Femur (tissue), 1 donor: ENCODE results near the gene SNED1.

Source experiments
- DNase-seq: peaks from one replicate; pipeline ENCODE4 v3.0.0-alpha.2; 2017

The SNED1 gene

GRCh38 chr2:241110607-241111439 is 112.4 kb downstream of the SNED1 start:
- no peak for DNase-seq

GRCh38 chr2:241111440-241111805 is 113.0 kb downstream of the SNED1 start:
- no peak for DNase-seq

DNA sequence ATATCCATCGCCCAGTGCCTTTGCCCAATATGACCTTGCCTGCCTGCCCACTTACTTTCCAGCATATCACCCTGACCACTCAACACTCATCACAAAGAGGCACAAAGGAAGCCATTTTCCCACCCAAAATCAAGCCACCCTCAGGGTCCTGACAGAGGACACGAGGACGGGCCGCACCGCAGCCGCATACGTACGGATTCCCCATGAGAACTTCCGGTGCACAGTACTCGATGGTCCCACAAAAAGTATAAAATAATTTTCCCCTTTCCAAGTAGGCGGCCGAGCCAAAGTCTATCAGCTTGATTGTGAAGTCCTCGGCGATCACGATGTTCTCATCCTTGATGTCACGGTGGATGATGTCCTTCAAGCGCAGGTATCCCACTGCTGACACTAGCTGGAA is 113.6 kb downstream of the SNED1 start:
- no peak for DNase-seq

- DNase-seq, result no peak
Measured at GRCh38 chr2:241112592-241112991, 114.2 kb downstream of the SNED1 start.

DNA sequence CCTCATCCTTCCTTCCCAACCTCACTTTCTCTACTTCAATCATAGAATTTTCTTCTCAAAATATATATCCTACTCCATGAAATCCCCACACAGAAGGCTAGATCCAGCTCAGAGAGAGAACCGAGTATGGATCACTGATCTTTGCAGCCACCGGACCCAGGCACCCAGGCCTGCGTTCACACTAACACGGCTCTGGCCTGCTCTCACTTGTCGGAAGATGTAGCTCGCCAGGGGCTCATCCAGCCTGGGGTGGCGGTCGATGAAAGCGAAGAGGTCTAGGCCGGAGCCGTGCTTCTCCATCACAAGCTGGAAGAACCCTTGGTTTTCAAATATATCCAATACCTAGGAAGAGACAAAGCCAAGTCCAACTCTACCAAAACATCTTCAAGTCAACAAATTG is 116.4 kb downstream of the SNED1 start:
- DNase-seq, result no peak

GRCh38 chr2:241115361-241115760 is 116.9 kb downstream of the SNED1 start:
- no peak for DNase-seq

- DNase-seq, result no peak
Measured at GRCh38 chr2:241116606-241117560, 118.5 kb downstream of the SNED1 start.

DNA sequence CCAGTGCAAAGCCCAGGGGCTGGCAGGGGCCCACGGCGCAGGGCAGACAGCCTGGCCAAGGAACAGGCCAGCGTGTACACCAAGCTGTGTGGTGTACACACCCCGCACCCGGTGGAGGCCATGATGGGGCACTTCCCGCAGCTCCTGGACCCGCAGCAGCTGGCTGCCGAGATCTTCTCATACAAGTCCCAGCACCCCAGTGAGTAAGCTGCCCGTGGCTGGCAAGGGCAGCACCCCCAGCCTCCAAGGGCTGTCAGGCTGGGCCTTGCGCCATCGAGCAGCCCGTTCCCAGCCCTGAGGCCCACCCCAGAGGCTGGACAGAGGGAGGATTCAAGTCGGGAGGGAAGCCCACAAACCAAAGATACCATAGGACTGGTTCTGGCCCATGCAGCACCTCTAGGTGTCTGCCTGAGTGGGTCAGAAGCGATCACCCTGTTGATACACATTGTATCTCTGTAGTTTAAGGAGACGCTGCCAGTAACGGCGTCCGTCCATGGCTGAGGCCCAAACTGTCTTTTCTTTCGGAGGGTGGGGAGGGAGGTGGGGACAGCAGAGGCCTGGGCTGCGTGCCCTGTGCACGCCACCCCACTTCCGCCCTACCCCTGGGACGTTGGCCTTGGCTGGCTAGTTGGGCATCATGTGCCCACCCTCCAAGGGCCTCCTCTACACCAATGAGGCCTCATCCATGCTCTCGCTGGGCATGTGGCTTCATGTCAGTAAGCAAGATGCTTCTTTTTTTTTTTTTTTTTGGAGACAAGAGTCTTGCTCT is 120.5 kb downstream of the SNED1 start:
- no peak for DNase-seq

DNA sequence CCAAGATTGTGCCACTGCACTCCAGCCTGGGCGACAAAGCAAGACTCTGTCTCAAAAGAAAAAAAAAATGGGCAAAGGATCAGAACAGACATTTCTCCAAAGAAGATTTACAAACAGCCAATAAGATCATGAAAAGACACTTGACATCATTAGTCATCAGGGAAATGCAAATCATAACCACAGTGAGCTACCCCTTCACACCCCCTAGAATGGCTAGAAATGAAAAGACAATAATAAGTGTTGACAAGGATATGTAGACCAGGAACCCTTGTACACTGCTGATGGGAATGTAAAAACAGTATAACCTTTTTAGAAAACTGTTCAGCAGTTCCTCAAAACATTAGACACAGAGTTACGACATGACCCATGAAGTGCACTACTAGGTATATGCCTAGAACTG is 122.0 kb downstream of the SNED1 start:
- no peak for DNase-seq

- DNase-seq, result no peak
Measured at GRCh38 chr2:241121008-241121407, 122.6 kb downstream of the SNED1 start.

DNA sequence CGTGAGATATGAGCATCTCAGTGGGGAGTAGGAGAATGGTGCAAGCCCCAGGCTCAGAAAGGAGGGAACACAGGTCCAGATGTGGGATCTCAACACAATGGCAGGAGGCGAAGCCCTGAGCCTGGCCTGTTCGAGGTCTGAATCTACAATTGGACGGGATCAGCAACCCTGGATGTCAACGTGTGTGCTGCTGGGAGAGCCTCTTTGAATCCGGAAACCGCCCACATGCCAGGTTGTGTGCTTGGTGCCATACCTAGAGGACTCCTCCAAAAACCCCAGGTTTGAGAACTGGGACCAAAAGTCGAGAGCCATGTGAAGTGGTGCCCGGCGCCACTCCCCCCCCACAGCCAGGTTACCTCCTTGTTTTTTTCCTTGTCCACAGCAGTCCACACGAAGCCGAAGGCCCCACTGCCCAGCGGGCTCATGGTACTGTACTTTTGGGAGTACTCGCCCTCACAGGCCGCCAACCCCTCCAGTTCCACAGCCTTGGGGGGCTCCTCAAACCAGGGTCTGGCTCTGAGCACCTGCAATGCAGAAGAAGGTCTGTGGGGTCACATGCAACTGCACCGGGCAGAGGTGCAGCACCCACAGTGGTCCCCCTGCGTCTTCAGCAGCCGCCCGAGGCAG is 124.1 kb downstream of the SNED1 start:
- no peak for DNase-seq

DNA sequence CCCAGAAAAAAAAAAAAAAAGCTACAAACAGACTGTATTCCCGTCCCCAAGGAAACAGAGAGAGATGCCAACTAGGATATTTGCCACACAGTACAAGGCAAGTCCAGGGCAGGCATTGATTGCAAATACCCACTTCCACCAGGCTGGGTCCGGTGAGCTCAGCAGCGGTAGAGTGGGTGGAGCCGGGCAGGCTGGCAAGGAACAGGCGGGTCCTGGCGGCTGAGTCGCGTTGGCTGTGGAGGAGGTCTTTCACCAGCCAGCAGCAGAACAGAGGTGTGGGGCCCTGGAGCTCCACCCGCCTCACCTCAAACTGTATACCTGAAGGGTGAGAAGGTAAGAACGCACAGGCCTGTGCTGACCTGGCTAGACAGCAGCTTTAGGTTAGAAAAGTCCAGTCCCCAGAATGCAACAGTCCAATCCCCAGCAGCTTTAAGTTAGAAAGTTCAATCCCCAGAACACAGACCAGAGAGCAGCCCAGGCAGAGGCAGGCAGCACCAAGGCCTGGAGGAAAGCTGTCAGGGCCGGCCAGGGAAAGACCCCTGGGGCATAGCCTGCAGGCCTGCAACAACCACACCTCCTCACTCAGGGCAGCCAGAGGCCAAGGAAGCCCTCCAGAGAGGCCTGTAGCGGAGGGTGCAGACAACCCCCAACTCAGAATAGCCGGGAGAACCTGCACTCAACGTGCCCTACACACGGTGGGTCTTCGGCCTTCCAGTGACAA is 125.6 kb downstream of the SNED1 start:
- DNase-seq, result no peak

- no peak for DNase-seq
Measured at GRCh38 chr2:241125626-241126025, 127.2 kb downstream of the SNED1 start.

GRCh38 chr2:241126201-241126611 is 127.8 kb downstream of the SNED1 start:
- no peak for DNase-seq

- DNase-seq, result no peak
Measured at GRCh38 chr2:241126771-241127202, 128.4 kb downstream of the SNED1 start.

- DNase-seq, result no peak
Measured at GRCh38 chr2:241128266-241128665, 129.8 kb downstream of the SNED1 start.

GRCh38 chr2:241129086-241129871 is 130.9 kb downstream of the SNED1 start:
- DNase-seq, result no peak

- no peak for DNase-seq
Measured at GRCh38 chr2:241130316-241130715, 131.9 kb downstream of the SNED1 start.

- no peak for DNase-seq
Measured at GRCh38 chr2:241131531-241131930, 133.1 kb downstream of the SNED1 start.

GRCh38 chr2:241132538-241133435 is 134.4 kb downstream of the SNED1 start:
- DNase-seq, result no peak
